Ramos (cell line): ENCODE data around the gene TIMP3.
"Not testable (repeated sequence)": the region's sequence is repeated elsewhere in the genome, so short reads cannot be mapped to it uniquely, and the experiment has no call there.

ENCODE experiments used
- in situ Hi-C: fragments of 300-500 bp; cut with MboI; formaldehyde crosslinking; loops from one replicate; pipeline ENCODE4 v1.14.3; 2022; ENCODE audit warnings: low sequenced_read_pairs; ENCODE audit not compliant: unreplicated experiment

TIMP3 gene

GRCh38 chr22:32801537-32802236, at the start of gene TIMP3:
Gene TIMP3, plus strand, starts transcription at chr22:32801705. Its CDS starts 297 bp downstream, at chr22:32802002.
- in situ Hi-C loops, result no loop called here

GRCh38 chr22:32752326-32752725, 49.2 kb upstream of the TIMP3 start:
- in situ Hi-C loops, result no loop called here

DNA sequence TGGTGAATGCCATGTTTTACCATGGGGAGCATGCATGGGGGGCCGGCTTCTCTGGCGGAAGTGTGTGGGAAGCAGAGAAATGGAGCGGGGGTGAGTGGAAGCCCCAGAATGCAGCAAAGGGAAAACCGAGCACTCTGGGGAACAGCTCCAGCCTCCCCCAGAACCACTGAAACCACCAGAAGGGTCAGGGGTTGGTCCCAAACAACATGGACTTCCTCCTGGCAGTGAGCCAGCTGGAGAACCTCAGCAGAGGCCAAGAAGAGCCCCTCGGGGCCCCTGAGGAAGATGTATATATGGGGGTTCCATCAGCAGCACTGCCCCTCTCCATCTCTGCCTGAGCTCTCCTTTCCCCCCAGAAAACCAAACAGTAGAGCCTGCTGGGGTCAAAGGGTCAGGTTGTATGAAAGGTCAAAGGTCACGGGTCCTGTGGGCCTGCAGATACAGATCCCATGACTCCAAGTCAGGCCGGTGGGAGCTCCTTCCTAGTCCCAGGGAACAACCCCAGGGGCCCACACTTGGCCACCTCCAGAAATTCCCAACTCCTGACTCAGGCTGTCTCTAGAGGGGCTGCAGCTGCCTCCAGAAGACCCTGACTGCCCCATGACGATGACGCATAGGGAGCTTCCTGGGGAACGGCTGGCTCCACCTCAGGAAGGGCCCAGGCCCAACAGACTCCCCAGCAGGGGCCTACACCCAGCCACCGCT, 48.5 kb upstream of the TIMP3 start:
- in situ Hi-C loops, result no loop called here

- in situ Hi-C loops, result no loop called here
Observed at GRCh38 chr22:32753591-32753990, 47.9 kb upstream of the TIMP3 start.

DNA sequence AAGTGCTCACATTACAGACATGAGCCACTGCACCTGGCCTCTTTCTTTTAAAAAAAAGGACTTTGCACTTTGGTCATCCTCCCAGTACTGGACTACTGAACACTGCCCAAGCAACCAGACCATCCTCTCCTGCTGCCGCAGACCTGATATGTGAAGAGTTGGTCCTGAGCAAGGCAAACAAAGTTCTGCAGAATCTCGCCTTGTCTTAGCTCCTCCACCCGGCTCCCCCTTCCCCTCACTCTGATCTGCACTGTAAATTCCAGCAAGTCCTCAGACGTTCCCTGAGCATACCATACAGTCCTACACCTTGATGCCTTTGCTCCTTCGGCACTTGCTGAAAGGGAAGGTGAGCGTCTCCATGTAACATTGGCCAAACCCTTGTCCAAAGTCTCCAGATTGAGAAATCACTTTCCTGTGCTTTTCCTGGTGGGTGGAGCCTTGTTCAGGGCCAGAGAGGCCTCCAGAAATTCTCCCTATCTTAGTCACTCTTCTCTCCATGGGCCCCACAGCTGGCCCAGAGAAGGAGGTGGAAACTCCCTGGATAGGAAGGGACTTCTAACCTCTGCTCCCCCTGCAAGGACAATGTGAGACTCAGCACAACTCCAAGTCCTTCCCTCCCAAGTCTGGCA, 47.0 kb upstream of the TIMP3 start:
- in situ Hi-C loops, result no loop called here

GRCh38 chr22:32757086-32757762, 44.3 kb upstream of the TIMP3 start:
- in situ Hi-C loops, result not testable (repeated sequence)

DNA sequence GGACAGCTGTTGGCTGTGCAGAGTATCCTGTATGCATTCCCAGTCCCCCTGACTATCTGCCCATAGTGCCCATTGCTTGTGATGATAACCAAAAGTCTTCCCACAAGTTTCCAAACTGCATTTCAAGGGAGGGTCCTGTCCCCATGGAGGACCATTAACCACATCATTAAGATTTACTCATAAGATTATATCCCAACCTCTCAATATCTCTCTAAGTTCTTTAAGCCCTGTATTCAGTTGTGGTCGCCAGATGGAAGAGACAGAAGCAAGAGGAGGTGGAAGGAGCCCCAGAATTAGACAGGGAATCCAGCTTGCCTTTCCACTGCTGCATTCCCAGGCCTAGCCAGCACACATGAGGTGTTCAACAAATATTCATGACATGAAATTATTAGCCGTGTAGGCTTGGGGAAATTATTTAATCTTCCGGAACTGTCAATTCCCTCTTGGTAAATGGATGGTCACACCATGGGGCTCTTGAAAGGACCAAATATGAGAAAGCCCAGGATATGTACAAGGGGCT, 42.6 kb upstream of the TIMP3 start:
- in situ Hi-C loops, result no loop called here

DNA sequence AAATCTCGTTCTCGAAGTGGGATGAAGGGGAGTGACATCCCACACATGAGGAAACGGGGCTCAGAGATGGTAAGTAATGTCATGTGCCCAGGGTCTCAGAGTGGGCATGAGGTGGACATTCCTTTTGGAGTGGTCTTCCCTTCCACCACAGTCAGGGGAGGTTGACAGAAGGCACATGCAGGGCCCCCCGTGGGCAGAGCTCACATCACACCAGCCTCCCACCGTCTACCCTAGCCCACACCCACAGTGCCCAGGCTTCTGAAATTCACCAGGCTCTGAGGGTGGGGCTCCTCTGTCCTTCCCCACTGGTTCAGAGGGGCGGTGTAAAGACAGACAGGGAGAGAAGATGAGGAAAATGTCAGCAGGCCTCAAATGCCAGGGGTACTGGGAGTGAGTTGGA, 41.1 kb upstream of the TIMP3 start:
- in situ Hi-C loops, result no loop called here

- in situ Hi-C loops, result no loop called here
Observed at GRCh38 chr22:32760815-32761214, 40.7 kb upstream of the TIMP3 start.

- in situ Hi-C loops, result no loop called here
Observed at GRCh38 chr22:32761251-32761903, 40.1 kb upstream of the TIMP3 start.

DNA sequence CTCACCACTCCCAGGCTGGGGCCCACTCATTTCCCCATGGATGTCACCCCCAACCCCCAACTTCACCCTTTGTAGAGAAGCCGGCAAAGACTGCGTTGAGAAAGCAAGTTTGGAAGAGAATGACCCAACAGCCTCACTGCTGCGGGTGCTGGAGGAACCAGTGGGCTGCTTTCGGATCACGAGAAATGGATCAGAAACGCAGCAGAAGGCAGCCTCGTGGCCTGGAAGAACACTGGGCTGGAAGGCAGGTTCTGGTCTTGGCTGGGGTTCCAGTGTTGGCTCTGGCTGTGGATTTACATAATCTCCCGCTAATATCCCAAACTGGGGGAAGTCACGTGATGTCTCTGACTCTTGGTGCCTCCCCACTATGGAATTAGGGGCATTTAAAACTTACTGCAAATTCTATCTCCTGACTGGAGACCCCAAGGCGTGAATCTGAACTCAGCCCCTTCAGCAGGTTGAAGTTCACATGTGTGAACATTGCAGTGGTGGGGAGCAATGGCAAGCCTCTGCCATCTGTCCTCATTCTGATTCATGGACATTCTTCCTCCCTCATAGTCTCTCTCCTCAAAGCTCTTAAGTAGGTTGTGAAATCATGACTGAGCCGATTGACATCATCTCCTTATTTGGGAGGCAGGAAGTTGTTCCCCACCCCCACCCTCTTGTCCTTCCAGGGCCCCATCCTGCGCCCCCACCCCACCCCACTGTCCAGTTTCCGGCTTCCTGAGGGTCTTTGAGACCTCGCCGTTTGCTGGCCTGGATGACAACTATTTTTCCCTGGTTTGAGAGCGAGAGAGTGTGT, 37.0 kb upstream of the TIMP3 start:
- in situ Hi-C loops, result no loop called here

DNA sequence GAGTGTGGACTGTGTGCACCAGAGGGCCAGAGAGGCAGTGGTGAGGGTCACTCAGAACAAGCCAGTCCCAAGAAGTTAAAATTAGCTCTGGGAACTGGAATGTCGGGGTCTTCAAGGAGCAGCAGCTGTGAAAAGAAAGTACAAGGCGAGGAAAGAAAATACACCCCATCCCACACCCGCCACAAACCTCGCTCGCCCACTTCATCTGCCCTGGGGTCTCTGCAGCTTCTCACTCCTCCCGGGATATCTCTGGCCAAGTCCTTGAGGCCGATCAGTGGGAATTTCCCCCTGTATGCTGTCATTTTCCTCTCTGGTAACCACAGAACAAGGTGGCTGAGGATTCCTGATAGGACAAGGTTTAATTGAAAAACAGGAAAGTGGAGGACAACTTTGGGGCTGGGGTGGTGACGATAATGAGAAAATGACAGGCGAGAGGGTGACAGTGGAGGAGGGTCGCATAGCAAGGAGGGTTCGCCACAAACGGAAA, 36.3 kb upstream of the TIMP3 start:
- in situ Hi-C loops, result no loop called here

DNA sequence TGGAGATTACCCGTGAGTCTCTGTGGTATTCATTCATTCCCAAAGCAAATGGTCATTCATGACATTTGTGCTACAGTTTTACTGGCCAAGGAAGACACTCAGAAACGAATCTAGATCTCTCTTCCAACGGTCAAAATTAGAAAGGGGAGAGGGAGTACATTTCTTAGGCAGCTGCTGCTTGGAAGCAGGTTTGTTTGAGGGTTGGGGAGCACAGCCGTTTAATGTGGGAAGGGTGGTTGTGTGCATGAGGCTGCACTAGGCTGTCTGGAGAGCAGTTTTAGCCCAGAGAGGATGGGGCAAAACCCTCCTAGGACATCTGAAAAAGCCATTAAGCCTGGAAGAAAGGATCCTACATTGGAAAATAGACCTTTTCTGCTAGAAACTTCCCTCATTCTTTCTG, 29.7 kb upstream of the TIMP3 start:
- in situ Hi-C loops, result no loop called here

DNA sequence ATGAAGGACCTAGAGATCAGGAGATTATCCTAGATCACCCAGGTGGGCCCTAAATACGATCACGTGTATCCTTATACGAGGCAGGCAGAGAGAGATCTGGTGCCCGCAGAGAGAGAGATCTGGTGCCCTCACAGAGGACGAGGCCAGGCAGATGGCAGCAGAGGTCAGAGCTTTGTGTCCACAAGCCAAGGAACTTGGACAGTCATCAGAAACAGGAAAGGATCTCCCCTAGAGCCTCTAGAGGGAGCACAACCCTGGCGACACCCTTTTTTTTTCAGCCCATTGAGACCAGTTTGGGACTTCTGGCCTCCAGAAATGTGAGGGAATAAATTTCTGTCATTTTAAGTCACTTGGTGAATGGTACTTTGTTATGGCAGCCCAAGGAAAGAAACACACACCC, 25.5 kb upstream of the TIMP3 start:
- in situ Hi-C loops, result no loop called here

DNA sequence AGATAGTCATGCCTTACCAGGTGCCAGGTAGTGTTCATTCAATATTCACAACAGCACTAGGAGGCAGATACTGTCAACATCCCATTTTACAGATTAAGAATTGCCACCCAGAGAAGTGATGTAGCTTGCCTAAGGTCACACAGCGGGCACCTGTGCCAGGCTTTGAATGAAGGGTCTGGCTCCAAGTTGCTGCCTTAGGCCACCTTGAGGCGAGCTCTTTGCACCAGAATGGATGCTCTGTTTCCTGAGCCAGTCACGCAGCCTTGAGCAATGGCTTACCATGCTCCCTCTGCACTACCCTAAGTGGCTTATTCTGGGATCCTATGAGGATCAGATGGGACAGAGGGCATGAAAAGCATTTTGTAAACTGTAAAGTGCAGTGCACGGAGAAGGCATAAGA, 25.1 kb upstream of the TIMP3 start:
- in situ Hi-C loops, result no loop called here

GRCh38 chr22:32776802-32777201, 24.7 kb upstream of the TIMP3 start:
- in situ Hi-C loops, result no loop called here

DNA sequence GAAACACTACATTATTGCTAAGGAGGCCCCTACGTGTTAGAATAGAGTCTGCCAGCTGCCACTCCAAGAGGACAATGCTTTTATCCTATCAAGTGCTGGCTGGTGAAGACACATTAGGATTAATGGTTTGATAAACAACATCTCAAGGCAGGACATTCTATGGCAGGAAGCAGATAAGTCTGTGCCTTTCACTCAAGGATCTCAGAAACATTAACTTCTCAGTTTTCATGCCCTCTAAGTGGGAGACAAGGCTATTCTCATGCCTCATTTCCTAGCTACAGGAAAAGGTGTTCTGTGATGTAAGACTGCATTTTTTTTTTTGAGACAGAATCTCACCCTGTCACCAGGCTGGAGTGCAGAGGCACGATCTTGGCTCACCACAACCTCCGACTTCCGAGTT, 23.5 kb upstream of the TIMP3 start:
- in situ Hi-C loops, result no loop called here

DNA sequence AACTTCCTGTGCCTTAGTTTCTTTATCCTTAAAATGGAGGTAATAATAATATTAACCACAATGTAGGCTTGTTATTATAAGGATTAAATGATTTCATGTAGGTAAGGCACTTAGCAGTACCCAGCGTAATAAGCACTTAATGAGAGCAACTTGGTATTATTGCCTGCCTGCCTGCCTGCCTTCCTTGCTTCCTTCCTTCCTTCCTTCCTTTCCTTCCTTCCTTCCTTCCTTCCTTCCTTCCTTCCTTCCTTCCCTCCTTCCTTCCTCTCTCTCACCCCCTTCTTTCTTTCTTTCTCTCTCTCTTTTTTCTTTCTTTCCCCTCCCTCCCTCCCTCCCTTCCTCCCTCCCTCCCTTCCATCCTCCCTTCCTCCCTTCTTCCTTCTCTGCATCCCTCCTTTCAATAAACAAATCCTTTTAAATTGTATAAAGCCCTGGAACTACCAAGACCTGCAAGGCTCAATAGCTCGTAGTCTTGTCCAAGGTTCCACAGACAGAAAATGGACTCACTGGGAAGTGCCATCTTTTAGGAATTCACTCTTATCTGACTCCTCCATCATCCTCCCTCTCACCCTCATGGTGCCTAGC, 20.7 kb upstream of the TIMP3 start:
- in situ Hi-C loops, result no loop called here

- in situ Hi-C loops, result no loop called here
Observed at GRCh38 chr22:32781695-32782094, 19.8 kb upstream of the TIMP3 start.
